Activated CD4-positive, alpha-beta T cell treated with anti-CD3 and anti-CD28 coated beads, Interleukin-2, amount 50 U/mL, for 4 hours (primary cell): Measurements from ENCODE around the gene NECTIN1.

Experiments
- DNase-seq, 2 experiments: peaks; one replicate each; pipeline ENCODE4 v3.0.0-alpha.2; 2020

Gene NECTIN1

GRCh38 chr11:119729581-119729927 is 554 bp upstream of the NECTIN1 start:
- no peak for DNase-seq

DNA sequence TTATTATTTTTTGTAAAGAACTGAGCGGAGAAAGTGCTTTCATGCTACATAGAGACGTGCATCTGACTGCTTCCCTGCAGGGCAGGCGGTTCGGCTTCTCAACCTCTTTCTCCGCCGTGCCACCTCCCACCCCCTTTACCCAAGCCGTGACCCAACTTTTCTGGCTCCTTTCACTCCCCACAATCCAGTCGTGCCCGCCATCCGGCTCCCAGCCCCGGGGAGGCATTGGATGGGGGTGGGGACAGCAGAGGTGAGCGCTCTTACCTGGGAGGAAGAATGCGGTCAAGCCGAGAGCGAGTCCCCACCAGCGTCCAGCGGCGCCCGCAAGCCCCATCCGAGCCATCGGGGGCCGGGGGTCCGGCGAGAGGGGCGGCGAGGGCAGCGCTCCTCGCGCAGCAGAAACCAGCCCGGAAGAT is 781 bp downstream of the NECTIN1 start:
- DNase-seq, result no peak

GRCh38 chr11:119727523-119728151 is 1.4 kb downstream of the NECTIN1 start:
- DNase-seq, result no peak

DNA sequence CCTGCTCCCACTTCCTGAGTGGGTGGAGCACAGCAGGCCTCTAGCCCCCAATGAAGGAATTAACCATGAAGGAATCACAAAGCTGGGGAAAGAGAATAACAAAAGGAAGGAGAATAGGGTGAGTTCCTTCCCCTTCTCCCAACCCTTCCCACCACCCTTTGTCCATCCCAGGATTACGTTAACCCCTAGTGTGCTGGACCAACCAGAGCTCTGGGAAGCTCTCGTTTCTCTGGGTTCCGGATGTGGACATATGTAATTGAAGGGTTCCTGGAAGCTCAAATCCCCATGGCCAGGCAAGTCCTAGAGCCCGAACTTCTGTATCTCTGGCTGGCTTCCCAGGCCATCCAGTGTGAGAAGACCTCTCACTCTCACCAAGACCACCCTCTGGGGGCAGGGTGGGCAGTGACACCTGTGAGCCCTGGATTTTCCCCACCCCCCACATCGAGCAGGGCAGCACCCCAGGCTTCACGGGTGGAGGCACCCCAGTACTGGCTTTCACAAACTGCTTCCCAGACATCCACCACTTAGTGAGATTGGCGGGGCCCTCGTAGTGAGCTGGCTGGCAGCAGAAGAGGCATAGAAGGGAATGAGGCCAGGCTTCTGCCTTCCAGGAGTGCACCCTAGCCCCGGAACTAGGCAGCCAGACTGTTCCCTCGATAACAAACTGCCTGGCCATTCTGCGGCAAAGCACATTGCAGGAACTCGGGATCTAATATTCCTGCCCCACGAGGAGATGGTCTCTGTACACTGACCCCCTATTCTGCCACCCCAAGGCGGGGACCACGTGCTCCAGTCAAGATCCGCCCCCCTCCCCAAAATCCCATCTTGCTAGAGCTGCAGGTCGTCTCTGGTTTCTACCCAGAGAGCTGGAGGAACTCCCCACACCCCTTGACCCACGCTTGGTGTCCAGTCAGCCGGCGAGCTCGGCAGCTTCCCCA is 2.1 kb downstream of the NECTIN1 start:
- no peak for DNase-seq

GRCh38 chr11:119726150-119726553 is 2.8 kb downstream of the NECTIN1 start:
- no peak for DNase-seq

DNA sequence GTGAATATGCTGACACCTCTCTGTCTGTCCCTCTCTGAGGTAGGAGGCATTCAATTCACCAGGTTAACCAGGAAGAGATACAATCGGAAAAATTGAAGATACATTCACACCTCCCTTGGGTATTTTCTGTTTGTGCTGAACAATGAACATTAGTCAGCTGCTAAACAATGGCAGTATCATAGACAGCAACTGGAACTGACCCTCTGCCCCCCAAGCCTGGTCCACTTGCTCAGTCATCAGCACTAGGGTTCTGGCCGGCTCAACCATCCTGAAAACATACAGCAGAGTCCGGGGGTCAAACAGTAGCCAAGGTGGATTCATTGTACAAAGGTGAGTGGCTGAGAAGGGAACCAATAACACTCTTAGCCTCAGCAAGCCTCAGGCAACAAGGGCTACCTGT is 4.0 kb downstream of the NECTIN1 start:
- DNase-seq, result no peak

DNA sequence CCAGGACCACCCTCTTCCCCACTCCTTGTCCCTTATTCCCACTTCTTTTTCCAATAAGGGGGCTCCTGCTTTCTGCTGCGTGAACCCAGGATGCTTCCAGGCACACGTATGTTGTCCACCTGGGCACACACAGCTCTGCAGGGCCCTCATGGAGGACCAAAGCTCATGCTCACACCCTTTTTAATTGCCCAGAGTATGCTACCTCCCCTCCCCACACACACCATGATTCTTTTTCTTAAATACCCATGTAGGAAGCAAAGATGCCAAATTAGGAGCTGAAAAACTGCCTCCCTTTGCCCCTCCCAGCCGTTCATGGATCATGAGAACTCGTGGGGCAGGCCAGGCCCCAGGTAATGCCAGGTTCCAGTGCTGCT is 5.1 kb downstream of the NECTIN1 start:
- no peak for DNase-seq

- no peak for DNase-seq
Observed at GRCh38 chr11:119723243-119723951, 5.6 kb downstream of the NECTIN1 start.

- DNase-seq, result no peak
Observed at GRCh38 chr11:119722281-119722794, 6.7 kb downstream of the NECTIN1 start.

DNA sequence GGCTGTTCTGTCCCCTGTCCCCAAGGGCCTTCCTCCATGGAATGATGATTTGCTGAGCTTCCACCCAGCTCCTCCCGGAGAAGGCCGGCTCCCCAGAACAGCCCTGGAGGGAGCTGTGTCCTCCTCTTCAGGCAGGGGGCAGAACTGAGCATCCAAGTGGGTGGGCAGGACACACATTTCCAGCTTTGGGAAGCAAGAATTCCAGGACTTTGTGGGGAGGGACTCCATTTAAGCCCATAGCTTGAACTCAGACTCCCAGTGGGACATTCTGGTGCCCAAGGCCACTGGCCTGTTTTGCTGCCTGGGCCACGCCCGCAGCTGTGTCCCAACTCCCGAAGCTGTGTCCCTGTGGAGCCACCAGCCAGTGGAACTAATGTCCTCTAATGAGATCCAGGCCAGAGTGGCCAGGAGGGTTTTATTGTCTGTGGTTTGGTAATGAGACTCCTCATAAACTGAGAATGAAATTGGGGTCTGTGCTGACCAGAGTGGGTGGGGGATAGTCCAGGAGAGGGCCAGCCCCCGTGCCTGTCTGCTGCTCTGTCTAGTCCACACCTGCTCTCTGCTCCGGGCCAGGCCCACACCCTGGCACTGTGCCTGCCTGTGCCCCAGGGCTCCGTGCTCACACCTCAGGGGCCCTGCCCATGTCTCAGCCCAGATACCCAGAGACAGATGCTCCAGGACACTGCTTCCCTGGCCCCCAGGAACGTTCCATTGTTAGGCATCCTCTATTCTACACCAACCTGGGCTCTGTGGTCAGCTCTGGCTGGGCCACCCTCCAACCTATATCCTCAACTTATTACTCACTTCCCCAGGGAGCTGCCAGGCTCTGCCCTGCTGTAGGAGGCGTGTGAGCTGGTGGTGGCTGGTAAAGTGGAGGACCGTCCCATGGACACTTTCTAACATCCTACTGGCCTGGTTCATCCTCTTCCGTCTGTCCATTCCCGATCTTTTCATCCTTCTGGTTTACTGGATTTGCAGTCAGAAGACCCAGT is 7.6 kb downstream of the NECTIN1 start:
- DNase-seq, result no peak

DNA sequence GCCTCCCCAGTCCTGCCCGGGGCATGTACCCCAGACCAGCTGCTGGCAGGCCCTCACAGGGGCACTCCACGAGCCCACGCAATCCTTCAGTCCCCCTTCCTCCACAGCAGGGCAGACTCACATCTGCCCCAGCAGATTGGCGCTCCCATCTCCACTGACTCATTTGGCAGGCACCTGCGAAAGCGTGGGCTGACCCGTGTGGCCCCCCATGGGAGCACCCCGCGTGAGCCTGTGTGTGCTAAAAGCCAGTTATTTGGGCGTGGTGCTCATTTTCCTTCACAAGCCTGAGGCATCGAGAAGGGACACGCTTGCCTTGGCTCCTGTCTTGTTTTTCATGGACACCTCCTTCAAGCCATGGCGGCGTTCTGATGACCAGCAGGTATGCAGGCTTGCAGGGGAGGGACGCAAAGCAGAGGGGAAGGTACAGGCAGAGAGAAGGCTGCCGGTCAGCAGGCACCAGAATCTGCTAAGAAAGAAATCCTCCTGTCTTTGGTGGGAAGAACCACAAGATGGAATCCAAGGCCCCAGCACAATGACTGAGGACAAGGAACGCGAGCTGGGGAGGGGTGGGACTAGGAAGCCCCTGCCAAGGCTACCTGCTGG is 8.6 kb downstream of the NECTIN1 start:
- DNase-seq, result no peak

- DNase-seq, result no peak
Observed at GRCh38 chr11:119717839-119718534, 11.0 kb downstream of the NECTIN1 start.

DNA sequence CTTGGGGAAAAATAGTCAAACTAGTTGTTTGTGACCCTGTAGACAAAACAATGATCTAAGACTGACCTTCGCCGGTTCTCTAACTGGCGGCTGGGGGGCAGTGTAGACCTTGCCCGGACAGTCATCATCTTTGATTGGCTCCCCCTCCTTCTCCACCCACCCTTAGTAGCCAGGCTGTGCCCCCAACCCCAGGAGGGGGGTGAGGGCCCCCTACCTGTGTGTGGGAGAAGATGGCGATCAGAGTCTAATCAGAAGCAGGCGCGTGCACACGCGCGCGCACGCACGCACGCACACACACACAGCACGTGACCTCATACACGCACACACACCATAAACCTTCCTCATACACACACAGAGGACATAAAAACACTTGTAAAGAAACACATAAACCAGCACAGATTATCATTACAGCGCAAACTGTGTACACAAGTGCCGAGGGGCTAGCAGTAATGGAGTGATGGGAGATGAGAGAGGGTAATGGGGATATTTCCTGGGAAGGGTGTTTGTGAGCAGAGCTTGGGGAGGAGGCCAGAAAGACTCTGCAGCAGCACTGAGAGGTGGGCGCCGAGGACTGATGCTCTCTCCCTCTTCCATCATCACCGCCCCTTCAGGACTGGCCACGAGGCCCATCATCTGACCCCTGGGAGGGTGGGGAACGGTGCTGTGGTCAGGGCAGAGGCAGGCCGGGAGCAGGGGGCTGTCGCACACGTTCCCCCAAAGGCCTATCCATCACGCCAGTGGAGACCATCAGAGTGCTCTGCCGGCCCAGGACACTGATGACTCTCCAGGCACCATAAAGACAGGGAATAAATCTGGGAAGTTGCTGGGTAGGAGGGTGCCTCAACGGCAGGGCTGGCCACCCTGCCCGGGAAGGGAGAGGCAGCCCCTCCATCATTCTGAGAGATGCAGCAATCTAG is 12.2 kb downstream of the NECTIN1 start:
- DNase-seq, result no peak

- no peak for DNase-seq
Observed at GRCh38 chr11:119714590-119714989, 14.4 kb downstream of the NECTIN1 start.

- no peak for DNase-seq
Observed at GRCh38 chr11:119714189-119714588, 14.8 kb downstream of the NECTIN1 start.

DNA sequence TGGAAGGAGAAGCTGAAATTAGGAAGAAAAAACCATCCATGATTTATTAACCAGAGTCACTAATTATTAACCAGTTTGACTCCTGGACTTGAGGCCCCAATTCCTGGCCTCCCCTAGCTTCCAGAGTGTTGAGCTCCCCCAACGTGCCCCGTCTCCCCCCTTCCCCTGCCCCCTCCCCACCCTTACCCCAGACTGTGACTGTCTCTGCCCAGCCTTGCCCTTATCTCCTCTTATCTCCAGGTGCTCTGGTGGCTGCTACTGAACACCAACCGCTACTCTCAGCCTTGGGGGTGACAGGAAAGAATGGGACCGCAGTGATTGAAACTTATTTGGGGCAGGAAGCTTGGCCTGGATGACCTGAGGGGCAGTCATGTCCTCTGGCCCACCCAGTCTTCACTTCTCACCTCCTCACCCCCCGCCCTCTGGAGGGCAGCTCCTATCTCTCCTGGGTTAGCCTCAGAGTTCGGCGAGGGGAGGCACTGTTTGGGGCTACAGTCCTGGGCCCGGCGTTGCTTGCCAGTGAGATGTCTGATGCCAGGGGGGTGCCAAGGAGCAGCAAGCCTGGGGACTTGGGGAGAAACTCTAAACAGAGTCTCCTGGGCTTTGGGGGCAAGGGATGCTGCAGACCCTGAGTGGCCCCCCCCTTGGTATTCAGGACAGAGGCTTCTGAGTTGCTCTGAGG is 15.5 kb downstream of the NECTIN1 start:
- no peak for DNase-seq

DNA sequence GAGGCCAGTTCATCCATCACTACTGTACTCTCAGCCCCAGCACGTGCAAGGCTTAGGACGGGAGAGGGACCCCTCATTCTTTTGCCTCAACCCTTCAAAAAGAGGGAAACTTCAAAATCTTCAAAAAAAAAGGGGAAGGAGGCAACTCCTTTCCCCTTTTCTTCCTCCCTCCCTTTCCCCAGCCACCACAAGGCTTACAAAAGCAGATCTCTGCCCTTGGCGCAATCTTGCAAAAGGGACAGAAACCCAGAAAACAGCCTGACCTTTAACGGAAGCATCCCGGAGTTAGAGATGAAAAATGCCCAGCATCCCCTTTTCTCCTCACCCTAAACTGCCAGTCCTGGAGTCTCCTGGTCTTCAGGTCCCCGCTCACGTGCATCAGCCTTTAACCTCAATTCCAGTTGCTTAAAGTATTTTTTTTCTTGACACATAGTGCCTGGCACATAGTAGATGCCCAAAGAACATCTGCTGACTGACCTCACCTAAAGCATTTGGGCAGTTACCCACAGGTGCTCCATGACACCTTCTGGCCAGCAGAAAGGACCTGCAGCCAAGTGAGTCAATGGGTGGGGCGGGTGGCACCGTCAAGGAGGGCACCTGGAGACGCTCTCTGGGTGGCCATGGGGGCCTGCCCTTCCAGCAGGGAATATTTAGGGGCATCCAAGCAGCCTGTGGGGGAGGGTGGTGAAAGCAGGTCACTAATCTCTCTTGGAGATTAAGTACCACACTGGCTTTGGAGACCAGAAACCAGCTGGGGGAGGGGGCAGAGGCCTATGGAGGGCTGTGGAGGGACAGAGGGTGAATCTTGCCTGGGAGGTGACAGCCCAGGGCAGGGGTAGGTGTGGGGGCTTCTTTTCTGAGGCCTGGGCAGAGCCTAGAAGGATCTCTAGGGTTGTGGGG is 16.3 kb downstream of the NECTIN1 start:
- no peak for DNase-seq

- no peak for DNase-seq
Observed at GRCh38 chr11:119712006-119712405, 17.0 kb downstream of the NECTIN1 start.
